K562 (cell line): ENCODE results near the gene LSS.

Experiments
- CBX2 ChIP-seq: fragments of 200-600 bp; sonication (generic); IDR thresholded peaks from one replicate; pipeline ENCODE4 v1.6.1; 2012; ENCODE audit warnings: mild to moderate bottlenecking, low read length, inconsistent platforms; ENCODE audit not compliant: insufficient read depth, poor library complexity, severe bottlenecking
- CTCF ChIP-seq, 3 experiments: IDR thresholded peaks in 2 of 3; conservative IDR thresholded peaks in 1 of 3; 2 replicates each; pipeline ENCODE4 v1.5.1; 2011 to 2012; ENCODE audit warnings: low read length in 3 of 3, mild to moderate bottlenecking in 3 of 3, control low read depth in 2 of 3, improper control_type of control experiment in 1 of 3, inconsistent platforms in 1 of 3, low read depth in 1 of 3, mixed read lengths in 1 of 3, moderate library complexity in 1 of 3; ENCODE audit not compliant: insufficient read depth in 2 of 3
- HDAC6 ChIP-seq: IDR thresholded peaks from 2 replicates; pipeline ENCODE4 v1.6.1; 2012; ENCODE audit warnings: low read depth, mild to moderate bottlenecking, control low read depth, inconsistent platforms, low read length, moderate library complexity
- MLX ChIP-seq, 2 experiments: fragments of 450-650 bp in 1 of 2; sonication (generic) in 1 of 2; formaldehyde crosslinking; conservative IDR thresholded peaks; 2 replicates each; pipeline versions ENCODE4 v1.4.0 to v1.8.1; 2020 to 2022; ENCODE audit warnings: mild to moderate bottlenecking in 1 of 2, missing genetic modification reagents in 1 of 2
- NFIC ChIP-seq: fragments of 450-650 bp; IDR thresholded peaks from 2 replicates; pipeline ENCODE4 v1.6.1; 2017; ENCODE audit warnings: mild to moderate bottlenecking, inconsistent platforms
- SRF ChIP-seq, 2 experiments: fragments of 250-450, 450-650 bp in 1 of 2; sonication (Bioruptor Pico) in 1 of 2; sonication (generic) in 1 of 2; formaldehyde crosslinking; IDR thresholded peaks; 2 replicates each; pipeline versions ENCODE4 v1.5.0 to v1.5.1; 2020 to 2022; ENCODE audit warnings: mild to moderate bottlenecking in 1 of 2, missing genetic modification reagents in 1 of 2
- TAF1 ChIP-seq: IDR thresholded peaks from 2 replicates; pipeline ENCODE4 v1.6.1; 2011; ENCODE audit warnings: mild to moderate bottlenecking, low read length, moderate library complexity; ENCODE audit not compliant: insufficient read depth, control insufficient read depth, severe bottlenecking; ENCODE audit errors: extremely low read depth
- ZBTB49 ChIP-seq: sonication (generic); formaldehyde crosslinking; IDR thresholded peaks from 2 replicates; pipeline ENCODE4 v1.8.0; 2022; ENCODE audit warnings: missing genetic modification reagents, mild to moderate bottlenecking, borderline replicate concordance
- ZNF274 ChIP-seq: IDR thresholded peaks from 2 replicates; pipeline ENCODE4 v1.6.1; 2011; ENCODE audit warnings: low read depth, mild to moderate bottlenecking, low read length, moderate library complexity, borderline replicate concordance
- ZNF699 ChIP-seq: fragments of 250-450 bp; sonication (Bioruptor Pico); IDR thresholded peaks from 2 replicates; pipeline ENCODE4 v1.8.0; 2021; ENCODE audit warnings: mild to moderate bottlenecking, moderate library complexity; ENCODE audit not compliant: insufficient replicate concordance
- ZNF830 ChIP-seq: fragments of 250-450 bp; sonication (Bioruptor Pico); IDR thresholded peaks from 2 replicates; pipeline ENCODE4 v1.5.0; 2021; ENCODE audit warnings: mild to moderate bottlenecking
- TF ChIP-seq, protein P1 (sequence below): sonication (generic); formaldehyde crosslinking; IDR thresholded peaks from 2 replicates; pipeline ENCODE4 v1.8.0; 2022; ENCODE audit warnings: missing genetic modification reagents, mild to moderate bottlenecking, borderline replicate concordance

DNA sequence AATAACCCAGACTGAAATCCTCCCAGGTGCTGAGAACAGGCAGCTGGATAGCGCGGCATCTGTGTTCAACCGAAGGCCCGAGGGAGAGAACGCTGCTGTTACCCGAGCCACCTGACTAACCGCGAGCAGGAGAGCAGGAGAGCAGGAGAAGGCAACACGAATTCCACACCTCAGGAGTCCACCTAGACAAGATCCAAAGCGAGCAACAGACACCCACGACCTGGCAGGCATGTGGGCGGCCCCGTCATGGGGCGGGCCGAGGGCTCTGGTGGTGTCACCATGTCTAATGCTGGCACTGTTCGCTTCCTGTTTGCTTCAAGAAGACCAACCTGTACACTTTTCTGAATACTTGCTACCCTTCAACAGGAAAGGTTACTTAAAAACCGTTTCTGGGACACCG, 23.4 kb downstream of the LSS start:
- TF ChIP-seq TAF1, result no peak
- TF ChIP-seq ZBTB49 (CRISPR knock-in tag), result no peak
- TF ChIP-seq NFIC, result no peak
- TF ChIP-seq MLX (CRISPR knock-in tag; conservative IDR thresholded peaks at IDR 0.05), result no peak
- no peak for TF ChIP-seq ZNF699 (CRISPR knock-in tag)
- no peak for TF ChIP-seq CBX2
- no peak for TF ChIP-seq ZNF830 (CRISPR knock-in tag)
- TF ChIP-seq CTCF (IDR thresholded peaks at IDR 0.05 in 2 of 3, conservative IDR thresholded peaks at IDR 0.05 in 1 of 3; ENCODE audit: insufficient read depth in 2 of 3, low read depth in 1 of 3, low read length in 3 of 3), result no peak
- TF ChIP-seq, protein P1, sequence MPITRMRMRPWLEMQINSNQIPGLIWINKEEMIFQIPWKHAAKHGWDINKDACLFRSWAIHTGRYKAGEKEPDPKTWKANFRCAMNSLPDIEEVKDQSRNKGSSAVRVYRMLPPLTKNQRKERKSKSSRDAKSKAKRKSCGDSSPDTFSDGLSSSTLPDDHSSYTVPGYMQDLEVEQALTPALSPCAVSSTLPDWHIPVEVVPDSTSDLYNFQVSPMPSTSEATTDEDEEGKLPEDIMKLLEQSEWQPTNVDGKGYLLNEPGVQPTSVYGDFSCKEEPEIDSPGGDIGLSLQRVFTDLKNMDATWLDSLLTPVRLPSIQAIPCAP (CRISPR knock-in tag), result no peak
- TF ChIP-seq ZNF274, result no peak
- TF ChIP-seq HDAC6, result no peak
- no peak for TF ChIP-seq SRF (CRISPR knock-in tag; IDR thresholded peaks at IDR 0.05)
